ENCODE results near the gene RPS6KA1.

The RPS6KA1 gene

GRCh38 chr1:26574018-26574417 is 44.5 kb downstream of the RPS6KA1 start:
- H3K27ac ChIP-seq = no peak overlapping the region
- TF ChIP-seq CTCF (conservative IDR thresholded peaks at IDR 0.05) = no peak

GRCh38 chr1:26574719-26575251 is 45.2 kb downstream of the RPS6KA1 start:
- no peak for TF ChIP-seq CTCF (conservative IDR thresholded peaks at IDR 0.05)
- no peak overlapping the region for H3K27ac ChIP-seq

GRCh38 chr1:26575348-26575747 is 45.8 kb downstream of the RPS6KA1 start:
- H3K27ac ChIP-seq = no peak overlapping the region
- TF ChIP-seq CTCF (conservative IDR thresholded peaks at IDR 0.05) = no peak

- TF ChIP-seq CTCF (conservative IDR thresholded peaks at IDR 0.05) = no peak
- no peak overlapping the region for H3K27ac ChIP-seq
Measured at GRCh38 chr1:26578167-26578566, 48.6 kb downstream of the RPS6KA1 start.

- no peak for TF ChIP-seq CTCF (conservative IDR thresholded peaks at IDR 0.05)
- H3K27ac ChIP-seq = no peak overlapping the region
Measured at GRCh38 chr1:26579681-26580111, 50.1 kb downstream of the RPS6KA1 start.

GRCh38 chr1:26580116-26580515 is 50.6 kb downstream of the RPS6KA1 start:
- TF ChIP-seq CTCF (conservative IDR thresholded peaks at IDR 0.05) = no peak
- H3K27ac ChIP-seq = no peak overlapping the region

- H3K27ac ChIP-seq = no peak overlapping the region
- no peak for TF ChIP-seq CTCF (conservative IDR thresholded peaks at IDR 0.05)
Measured at GRCh38 chr1:26581287-26581651, 51.7 kb downstream of the RPS6KA1 start.
